C4-2B (cell line): ENCODE data around the gene SERPINH1.

ENCODE experiments used
- H3K27ac ChIP-seq: fragments of 450-650 bp; 2 replicates; pipeline ENCODE4 v1.5.1; 2017
- ZFX ChIP-seq: fragments of 450-650 bp; IDR thresholded peaks from 2 replicates; pipeline ENCODE4 v1.6.1; 2017
- TF ChIP-seq, protein P1 (sequence below): fragments of 450-650 bp; conservative IDR thresholded peaks from 2 replicates; pipeline ENCODE4 v1.5.1; 2017; ENCODE audit warnings: mild to moderate bottlenecking

The SERPINH1 gene

DNA sequence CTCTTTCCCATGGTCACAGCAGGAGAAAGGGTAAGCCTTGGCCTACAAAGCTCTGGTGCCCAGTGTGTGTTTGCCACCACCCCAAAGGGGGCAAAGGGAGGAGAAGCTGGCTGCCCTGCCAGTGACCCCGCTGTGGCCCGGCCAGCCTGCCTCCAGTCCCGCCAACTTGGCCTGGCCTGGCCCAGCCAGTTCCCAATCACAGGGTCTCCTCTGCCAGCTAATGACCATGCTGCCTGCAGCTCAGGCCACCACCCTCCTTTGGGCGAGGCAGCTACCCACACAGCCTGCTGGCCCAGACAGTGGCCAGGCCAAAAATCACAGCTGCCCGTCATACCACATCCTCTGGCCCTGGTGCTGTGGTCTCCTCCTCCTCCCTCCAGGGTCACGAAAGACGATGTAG, 41.4 kb upstream of the SERPINH1 start:
- H3K27ac ChIP-seq, result no peak overlapping the region

DNA sequence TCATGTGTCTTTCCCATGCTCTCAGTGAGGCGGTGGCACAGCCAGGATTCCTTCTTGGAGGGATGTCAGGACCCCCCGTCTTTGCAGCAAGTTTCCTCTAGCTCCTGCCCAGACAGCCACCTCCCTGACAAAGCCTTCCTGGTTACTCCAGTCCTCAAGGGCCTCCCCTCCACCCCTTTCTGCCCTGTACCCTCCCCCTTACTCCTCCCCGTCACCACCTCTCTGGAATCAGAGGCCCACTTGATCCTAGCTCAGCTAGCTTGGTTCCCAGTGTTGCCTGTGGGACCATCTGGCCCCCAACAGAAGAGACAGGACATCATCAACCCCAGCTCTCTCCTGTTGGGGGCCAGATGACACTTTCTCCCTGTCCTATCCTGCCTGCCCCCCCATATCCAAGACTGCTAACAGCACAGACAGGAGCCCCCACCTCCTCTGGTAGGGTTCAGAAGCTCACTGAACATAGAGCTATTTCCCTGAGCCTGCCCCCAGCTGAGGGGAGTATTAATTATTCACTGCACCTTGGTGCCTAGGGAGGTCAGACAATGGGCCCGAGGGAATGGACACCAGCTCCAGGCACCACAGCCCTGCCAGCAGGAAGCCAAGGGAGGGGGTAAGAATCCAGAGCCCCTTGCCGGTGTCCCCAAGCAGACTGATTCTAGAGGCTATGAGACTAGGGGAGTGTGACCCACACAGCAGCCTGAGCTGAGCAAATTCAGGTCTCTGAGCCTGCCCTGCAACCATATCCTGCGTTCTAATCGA, 39.6 kb upstream of the SERPINH1 start:
- TF ChIP-seq, protein P1, sequence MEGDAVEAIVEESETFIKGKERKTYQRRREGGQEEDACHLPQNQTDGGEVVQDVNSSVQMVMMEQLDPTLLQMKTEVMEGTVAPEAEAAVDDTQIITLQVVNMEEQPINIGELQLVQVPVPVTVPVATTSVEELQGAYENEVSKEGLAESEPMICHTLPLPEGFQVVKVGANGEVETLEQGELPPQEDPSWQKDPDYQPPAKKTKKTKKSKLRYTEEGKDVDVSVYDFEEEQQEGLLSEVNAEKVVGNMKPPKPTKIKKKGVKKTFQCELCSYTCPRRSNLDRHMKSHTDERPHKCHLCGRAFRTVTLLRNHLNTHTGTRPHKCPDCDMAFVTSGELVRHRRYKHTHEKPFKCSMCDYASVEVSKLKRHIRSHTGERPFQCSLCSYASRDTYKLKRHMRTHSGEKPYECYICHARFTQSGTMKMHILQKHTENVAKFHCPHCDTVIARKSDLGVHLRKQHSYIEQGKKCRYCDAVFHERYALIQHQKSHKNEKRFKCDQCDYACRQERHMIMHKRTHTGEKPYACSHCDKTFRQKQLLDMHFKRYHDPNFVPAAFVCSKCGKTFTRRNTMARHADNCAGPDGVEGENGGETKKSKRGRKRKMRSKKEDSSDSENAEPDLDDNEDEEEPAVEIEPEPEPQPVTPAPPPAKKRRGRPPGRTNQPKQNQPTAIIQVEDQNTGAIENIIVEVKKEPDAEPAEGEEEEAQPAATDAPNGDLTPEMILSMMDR, result no peak
- TF ChIP-seq ZFX, result no peak
- no peak overlapping the region for H3K27ac ChIP-seq

More for the DNA sequence above, 41.4 kb upstream of the SERPINH1 start:
- TF ChIP-seq, protein P1, result no peak
- no peak for TF ChIP-seq ZFX

DNA sequence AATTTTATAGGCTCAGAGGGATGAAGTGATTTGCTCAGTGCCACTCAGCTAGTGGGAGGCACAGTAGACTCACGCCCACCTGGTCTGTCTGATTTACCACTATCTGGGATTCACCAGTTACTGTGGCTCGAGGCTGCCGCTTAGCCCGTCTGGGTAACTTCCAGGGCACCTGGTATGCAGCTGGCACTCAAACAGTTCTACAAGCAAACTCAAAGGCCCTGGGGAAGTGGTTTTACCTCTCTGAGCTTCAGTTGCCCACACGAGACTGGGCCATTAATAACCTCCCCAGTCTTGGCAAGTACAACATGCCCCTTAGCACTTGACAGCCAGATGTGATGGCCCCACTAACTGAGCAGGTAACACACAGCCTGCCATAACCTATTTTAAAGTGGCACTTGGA, 38.9 kb upstream of the SERPINH1 start:
- TF ChIP-seq ZFX, result no peak
- TF ChIP-seq, protein P1, result no peak
- no peak overlapping the region for H3K27ac ChIP-seq

DNA sequence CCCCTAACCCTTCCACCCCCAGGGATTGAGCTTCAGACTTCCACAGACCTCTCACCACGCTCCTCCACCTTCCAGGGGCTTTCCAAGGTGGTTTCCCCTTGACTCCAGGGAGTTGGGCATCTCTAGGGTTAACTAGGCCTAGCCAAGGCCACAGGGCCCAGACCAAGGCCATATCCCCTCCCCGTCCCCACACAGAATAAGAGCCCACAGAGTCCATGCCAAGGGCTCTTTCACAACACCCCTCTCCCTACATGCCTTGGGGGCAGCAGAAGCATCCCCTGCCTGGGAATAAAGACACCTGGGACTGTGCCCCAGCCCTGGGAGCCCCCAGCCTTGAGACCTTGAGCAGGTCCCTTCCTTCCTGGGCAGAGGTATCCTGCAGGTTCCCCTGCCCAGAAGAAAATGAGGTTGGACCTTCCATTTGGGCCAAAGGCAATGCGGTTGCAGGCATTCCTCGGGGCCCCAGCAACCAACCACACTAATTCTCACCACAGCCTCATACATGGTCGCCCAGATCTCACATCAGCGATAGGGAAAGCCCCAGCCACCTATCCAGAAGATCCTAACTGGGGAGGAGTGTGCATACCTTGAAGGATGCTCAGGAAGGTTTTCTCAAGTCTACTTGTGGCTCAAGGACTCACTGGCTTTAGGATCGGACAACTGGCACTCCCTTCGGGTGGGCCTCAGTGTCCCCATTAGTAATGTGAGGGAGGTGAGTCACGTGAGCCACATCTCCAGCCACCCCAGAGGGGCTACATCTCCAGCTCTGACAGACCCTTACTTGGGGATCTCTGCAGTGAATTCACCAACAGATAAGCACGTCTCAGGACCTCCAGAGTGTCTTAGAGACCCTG, 38.0 kb upstream of the SERPINH1 start:
- no peak overlapping the region for H3K27ac ChIP-seq
- no peak for TF ChIP-seq ZFX
- TF ChIP-seq, protein P1, result no peak

DNA sequence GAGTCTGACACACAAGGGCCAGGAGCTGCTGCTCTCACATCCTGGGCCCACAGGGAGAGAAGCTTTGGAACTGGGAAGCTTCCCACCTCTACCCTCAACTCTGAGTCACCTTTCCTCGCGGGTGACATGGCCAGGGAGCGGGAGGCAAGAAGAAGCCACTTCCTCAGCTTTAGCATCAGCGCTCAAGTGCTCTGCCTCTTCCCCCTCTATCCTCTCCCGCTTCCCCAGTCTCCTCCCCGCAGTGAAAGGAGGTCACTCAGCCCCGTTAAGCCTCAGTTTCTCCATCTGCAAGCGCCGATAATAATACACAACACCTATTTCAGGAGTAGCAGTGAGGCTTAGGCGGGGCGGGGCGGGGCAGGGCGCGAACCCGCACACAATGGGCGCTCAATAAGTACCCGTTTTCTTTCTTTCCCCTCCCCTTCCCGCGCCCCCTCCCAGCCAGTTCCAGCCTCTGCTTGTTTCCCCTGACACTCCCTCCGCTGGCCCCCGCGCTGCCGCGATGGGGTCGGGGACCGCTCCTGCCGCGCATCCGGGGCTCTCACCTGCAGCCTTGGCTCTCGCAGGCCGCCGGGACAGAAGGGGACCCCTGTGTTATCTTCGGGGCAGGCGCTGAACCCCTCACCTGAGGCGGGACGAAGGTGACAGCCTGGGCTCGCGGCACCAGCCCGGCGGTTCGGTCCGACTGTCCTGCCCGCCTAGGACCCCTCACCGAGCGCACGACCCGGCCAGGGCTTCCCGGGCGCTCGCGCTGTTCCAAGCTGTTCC, 37.2 kb upstream of the SERPINH1 start:
- TF ChIP-seq, protein P1, result no peak
- TF ChIP-seq ZFX, result no peak
- H3K27ac ChIP-seq, result peak overlapping the region; percentile 57

DNA sequence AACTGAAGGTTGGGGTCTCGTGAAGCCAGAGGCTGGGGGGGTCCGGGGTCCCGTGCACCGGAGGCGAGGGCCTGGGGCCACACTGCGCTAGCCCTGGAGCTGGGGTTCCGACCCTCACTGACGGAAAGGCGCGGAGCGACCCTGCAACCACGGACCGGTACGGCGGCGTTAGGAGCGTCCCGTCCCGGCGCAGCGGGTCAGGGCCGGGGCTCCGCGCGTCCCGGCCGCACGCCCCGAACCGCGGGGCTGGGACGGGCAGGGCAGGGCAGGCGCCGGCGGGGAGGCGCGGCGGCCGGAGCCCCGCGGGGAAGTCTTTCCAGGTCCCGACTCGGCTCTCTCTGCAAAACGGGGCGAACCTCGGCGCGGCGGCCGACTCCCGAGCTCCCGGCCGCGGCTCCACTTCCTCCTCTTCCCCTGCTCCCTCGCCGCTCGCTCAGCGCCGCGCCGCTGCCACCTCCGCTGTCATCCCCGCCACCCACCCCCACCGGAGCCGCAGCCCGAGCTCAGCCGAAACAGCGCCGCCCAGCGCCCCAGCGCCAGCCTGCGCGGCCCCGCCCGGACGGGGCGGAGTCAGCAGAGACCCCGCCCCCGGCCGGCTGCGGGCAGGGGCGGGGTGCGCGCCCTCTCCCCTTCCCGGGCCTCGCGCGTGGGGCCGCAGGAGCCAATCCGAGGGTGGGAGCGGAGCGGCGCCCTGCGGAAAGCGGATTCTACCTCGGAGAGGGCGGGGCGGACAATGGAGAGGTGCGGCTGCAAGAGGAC, 36.4 kb upstream of the SERPINH1 start, which contains the start of gene GDPD5:
Gene GDPD5, minus strand, starts transcription at position 509 of the 759 bp plus-strand sequence. CDS start 48,206 bp downstream, outside the sequence.
- no peak for TF ChIP-seq ZFX
- TF ChIP-seq, protein P1, result peak; percentile 89
- H3K27ac ChIP-seq, result peak within 1 kb of the TSS; percentile 57
